ENCODE results near the gene EXOC3L4. TPM values are rescaled to one million over a fixed set of nuclear protein-coding genes. Genes with fewer than 3 reads are reported as not detected.

EXOC3L4 gene
- total and polyA plus RNA-seq, 9 donors: 0.33 to 1.2 (median 0.85) TPM; not detected in 3

- TF ChIP-seq EP300 (IDR thresholded peaks at IDR 0.05) (no peak), CTCF (IDR thresholded peaks at IDR 0.05) (no peak), POLR2A (IDR thresholded peaks at IDR 0.05) (no peak)
- intact Hi-C loops (cut with DNase I): no loop called here
- peaks cover 3% of the 10 kb centered on the region for H3K4me1 ChIP-seq (ENCODE audit: insufficient read depth)
- H3K27ac ChIP-seq: no peak overlapping the region
- H3K36me3 ChIP-seq: no peaks in the 10 kb centered on the region
- no peak overlapping the region for H3K4me3 ChIP-seq
- no peaks in the 10 kb centered on the region for H3K9me3 ChIP-seq
- peak in 1 of 5 donors; percentile 25 for DNase-seq
- WGBS, 3 donors: 59 to 61% (median 60%) methylated on average over 22 of the region's 22 CpGs
- H3K27me3 ChIP-seq: no peaks in the 10 kb centered on the region
These were observed 26.0 kb upstream of the EXOC3L4 start for GRCh38 chr14:103068351-103069073.

- no peak for TF ChIP-seq CTCF (IDR thresholded peaks at IDR 0.05)
- TF ChIP-seq EP300 (IDR thresholded peaks at IDR 0.05): no peak
- no peak for TF ChIP-seq POLR2A (IDR thresholded peaks at IDR 0.05)
- H3K9me3 ChIP-seq: no peaks in the 10 kb centered on the region
- H3K27me3 ChIP-seq: no peaks in the 10 kb centered on the region
- H3K4me3 ChIP-seq: no peak overlapping the region
- intact Hi-C loops (cut with DNase I): loop anchor here in 2 of 4 donors (10.0 kb wide), 1 partner anchor 224 kb away; no protein-coding TSS in a partner anchor
- no peak overlapping the region for H3K27ac ChIP-seq
- no peak for DNase-seq
- no peaks in the 10 kb centered on the region for H3K36me3 ChIP-seq
- WGBS, 3 donors: 69 to 80% (median 76%) methylated on average over 7 to 8 of the region's 8 CpGs
- peaks cover 6% of the 10 kb centered on the region for H3K4me1 ChIP-seq (ENCODE audit: insufficient read depth)
These were observed 24.2 kb upstream of the EXOC3L4 start for GRCh38 chr14:103070263-103070885.

- 83 to 89% (median 84%) methylated on average over 21 of the region's 21 CpGs for WGBS, 3 donors
- H3K27ac ChIP-seq: no peak overlapping the region
- TF ChIP-seq EP300 (IDR thresholded peaks at IDR 0.05): no peak
- no peak for TF ChIP-seq POLR2A (IDR thresholded peaks at IDR 0.05)
- no peak for TF ChIP-seq CTCF (IDR thresholded peaks at IDR 0.05)
- no peak overlapping the region for H3K4me3 ChIP-seq
- peaks cover 6% of the 10 kb centered on the region for H3K4me1 ChIP-seq (ENCODE audit: insufficient read depth)
- no peaks in the 10 kb centered on the region for H3K27me3 ChIP-seq
- intact Hi-C loops (cut with DNase I): loop anchor here in 2 of 4 donors (10.0 kb wide), 1 partner anchor 224 kb away; no protein-coding TSS in a partner anchor
- DNase-seq: no peak
- no peaks in the 10 kb centered on the region for H3K9me3 ChIP-seq
- no peaks in the 10 kb centered on the region for H3K36me3 ChIP-seq
These were observed 23.5 kb upstream of the EXOC3L4 start for GRCh38 chr14:103070971-103071542.

GRCh38 chr14:103071544-103072251 lies 22.8 kb upstream of the EXOC3L4 start:
- H3K27ac ChIP-seq: no peak overlapping the region
- 80 to 82% (median 81%) methylated on average over 32 of the region's 32 CpGs for WGBS, 3 donors
- H3K9me3 ChIP-seq: no peaks in the 10 kb centered on the region
- H3K4me1 ChIP-seq (ENCODE audit: insufficient read depth): peaks cover 3% of the 10 kb centered on the region
- no peaks in the 10 kb centered on the region for H3K36me3 ChIP-seq
- DNase-seq: no peak
- intact Hi-C loops (cut with DNase I): loop anchor here in 2 of 4 donors (10.0 kb wide), 1 partner anchor 223 kb away; no protein-coding TSS in a partner anchor
- TF ChIP-seq CTCF (IDR thresholded peaks at IDR 0.05): no peak
- no peak for TF ChIP-seq EP300 (IDR thresholded peaks at IDR 0.05)
- TF ChIP-seq POLR2A (IDR thresholded peaks at IDR 0.05): no peak
- H3K4me3 ChIP-seq: no peak overlapping the region
- H3K27me3 ChIP-seq: no peaks in the 10 kb centered on the region

Data from ovary (tissue), 9 donors.